HCT116 (cell line): ENCODE measurements around the gene PREX1. TPM values are rescaled to one million over a fixed set of nuclear protein-coding genes. Genes with fewer than 3 reads are reported as not detected.

Source experiments
- ATAC-seq: fragments of 200-7000 bp; cut with Tn5 transposase; 2 replicates; pipeline ENCODE4 v1.9.1; 2020; ENCODE audit warnings: mild to moderate bottlenecking, moderate library complexity
- BruUV-seq: library from RNA; stranded (reverse); fragments of 400-500 nt; replicated peaks from 2 replicates; lab custom pipeline; 2021; lab: Mats Ljungman, UMichigan
- CTCF ChIA-PET: fragments of 300-600 bp; sonication (Branson Sonifier 250); formaldehyde crosslinking; loops from one replicate; lab custom pipeline; 2021; ENCODE audit warnings: antibody characterized with exemption; lab: Charles Lee
- POLR2A ChIA-PET: fragments of 300-600, 350-600 bp; sonication (Branson Sonifier 250); formaldehyde crosslinking; loops from one replicate; lab custom pipeline; 2021; ENCODE audit warnings: antibody characterized with exemption; lab: Charles Lee
- RAD21 ChIA-PET, 2 experiments: fragments of 300-600 bp; sonication (Branson Sonifier 250); formaldehyde crosslinking; loops; one replicate each; lab custom pipeline; 2023; ENCODE audit warnings: low total read pairs in 2 of 2; ENCODE audit not compliant: uncharacterized antibody in 2 of 2, unreplicated experiment in 2 of 2, low non-redundant PET in 1 of 2; lab: Charles Lee
- DNase-seq: peaks from one replicate; pipeline ENCODE4 v3.0.0-alpha.2; 2010; ENCODE audit warnings: low read depth, low spot score
- H2AFZ ChIP-seq: fragments of 200-600 bp; shearing (Covaris generic), sonication (generic); 2 replicates; pipeline ENCODE4 v1.6.1; 2017; ENCODE audit warnings: low read depth, mixed run types, mixed read lengths, antibody characterized with exemption, low read length; ENCODE audit not compliant: poor library complexity, severe bottlenecking
- H3K27ac ChIP-seq: 2 replicates; pipeline ENCODE4 v1.5.1; 2012; ENCODE audit warnings: low read depth, low read length
- H3K27me3 ChIP-seq: fragments of 200-600 bp; sonication (generic); 2 replicates; pipeline ENCODE4 v1.6.1; 2016; ENCODE audit warnings: mixed run types, low read length, mixed read lengths; ENCODE audit not compliant: insufficient read depth
- H3K36me3 ChIP-seq, 2 experiments: fragments of 200-500 bp in 1 of 2; fragments of 200-600 bp in 1 of 2; sonication (Bioruptor generic) in 1 of 2; sonication (generic) in 1 of 2; 2 replicates each; pipeline versions ENCODE4 v1.5.1 to v1.6.1; 2014 to 2016; ENCODE audit warnings: low read length in 2 of 2, inconsistent platforms in 1 of 2, mixed read lengths in 1 of 2, mixed run types in 1 of 2; ENCODE audit not compliant: insufficient read depth in 2 of 2, control insufficient read depth in 1 of 2
- H3K4me1 ChIP-seq, 2 experiments: fragments of 200-600 bp in 1 of 2; sonication (generic) in 1 of 2; 2 replicates each; pipeline versions ENCODE4 v1.5.1 to v1.6.1; 2012 to 2017; ENCODE audit warnings: low read length in 2 of 2, inconsistent platforms in 1 of 2, mild to moderate bottlenecking in 1 of 2, mixed read lengths in 1 of 2, mixed run types in 1 of 2, moderate library complexity in 1 of 2; ENCODE audit not compliant: insufficient read depth in 2 of 2, control insufficient read depth in 1 of 2
- H3K4me2 ChIP-seq: fragments of 200-600 bp; sonication (generic); 2 replicates; pipeline ENCODE4 v1.6.1; 2017; ENCODE audit warnings: mixed run types, low read length, mixed read lengths
- H3K4me3 ChIP-seq, 2 experiments: fragments of 200-600 bp in 1 of 2; sonication (generic) in 1 of 2; replicated peaks in 1 of 2; 2 replicates each; pipeline ENCODE4 v1.5.1; 2011 to 2016; ENCODE audit warnings: low read length in 2 of 2, control low read depth in 1 of 2, low read depth in 1 of 2, mild to moderate bottlenecking in 1 of 2, mixed read lengths in 1 of 2, mixed run types in 1 of 2
- H3K79me2 ChIP-seq: fragments of 200-600 bp; sonication (generic); 2 replicates; pipeline ENCODE4 v1.6.1; 2017; ENCODE audit warnings: mild to moderate bottlenecking, mixed run types, low read length, moderate library complexity, mixed read lengths; ENCODE audit not compliant: insufficient read depth
- H3K9ac ChIP-seq: fragments of 200-600 bp; sonication (generic); 2 replicates; pipeline ENCODE4 v1.6.1; 2016; ENCODE audit warnings: low read length, mixed read lengths
- H3K9me2 ChIP-seq: fragments of 200-600 bp; sonication (generic), shearing (Covaris generic); 2 replicates; pipeline ENCODE4 v1.6.1; 2017; ENCODE audit warnings: mixed run types, mild to moderate bottlenecking, moderate library complexity; ENCODE audit not compliant: insufficient read depth
- H3K9me3 ChIP-seq, 2 experiments: fragments of 200-500 bp in 1 of 2; fragments of 200-600 bp in 1 of 2; sonication (Bioruptor generic) in 1 of 2; sonication (generic) in 1 of 2; 2 replicates each; pipeline ENCODE4 v1.6.1; 2014 to 2017; ENCODE audit warnings: low read length in 2 of 2, mixed read lengths in 2 of 2, inconsistent platforms in 1 of 2, low read depth in 1 of 2, mild to moderate bottlenecking in 1 of 2, mixed run types in 1 of 2, moderate library complexity in 1 of 2; ENCODE audit not compliant: control insufficient read depth in 1 of 2, insufficient read depth in 1 of 2
- H4K20me1 ChIP-seq: fragments of 200-600 bp; sonication (generic), shearing (Covaris generic); 2 replicates; pipeline ENCODE4 v1.6.1; 2017; ENCODE audit warnings: mixed run types, mild to moderate bottlenecking, moderate library complexity; ENCODE audit not compliant: insufficient read depth
- CBX3 ChIP-seq: IDR thresholded peaks from 2 replicates; pipeline ENCODE4 v1.6.1; 2012; ENCODE audit warnings: low read depth
- CEBPB ChIP-seq: IDR thresholded peaks from 2 replicates; pipeline ENCODE4 v1.6.1; 2012; ENCODE audit warnings: low read depth
- EGR1 ChIP-seq: IDR thresholded peaks from 2 replicates; pipeline ENCODE4 v1.6.1; 2012; ENCODE audit warnings: low read depth
- ELF1 ChIP-seq: IDR thresholded peaks from 2 replicates; pipeline ENCODE4 v1.6.1; 2012; ENCODE audit warnings: low read depth, borderline replicate concordance
- EZH2 ChIP-seq: fragments of 200-600 bp; sonication (generic); IDR thresholded peaks from 2 replicates; pipeline ENCODE4 v1.6.1; 2017; ENCODE audit warnings: antibody characterized with exemption, mixed run types
- EZH2phosphoT487 ChIP-seq: fragments of 200-600 bp; IDR thresholded peaks from 2 replicates; pipeline ENCODE4 v1.6.1; 2018; ENCODE audit warnings: antibody characterized with exemption, borderline replicate concordance
- FOSL1 ChIP-seq: IDR thresholded peaks from 2 replicates; pipeline ENCODE4 v1.6.1; 2012; ENCODE audit warnings: low read depth
- JUND ChIP-seq: IDR thresholded peaks from 2 replicates; pipeline ENCODE4 v1.6.1; 2012
- POLR2AphosphoS5 ChIP-seq: IDR thresholded peaks from 2 replicates; pipeline ENCODE4 v1.6.1; 2011; ENCODE audit warnings: mild to moderate bottlenecking, low read depth, low read length, moderate library complexity
- RAD21 ChIP-seq: IDR thresholded peaks from 2 replicates; pipeline ENCODE4 v1.6.1; 2012; ENCODE audit warnings: low read depth, mild to moderate bottlenecking
- SIN3A ChIP-seq: IDR thresholded peaks from 2 replicates; pipeline ENCODE4 v1.6.1; 2012; ENCODE audit warnings: low read depth
- SP1 ChIP-seq: IDR thresholded peaks from 2 replicates; pipeline ENCODE4 v1.6.1; 2012; ENCODE audit warnings: low read depth
- SRF ChIP-seq: IDR thresholded peaks from 2 replicates; pipeline ENCODE4 v1.6.1; 2012; ENCODE audit warnings: low read depth
- TCF7L2 ChIP-seq: IDR thresholded peaks from 2 replicates; pipeline ENCODE4 v1.7.0; 2011; ENCODE audit warnings: borderline replicate concordance, inconsistent platforms; ENCODE audit not compliant: insufficient read depth, insufficient read length; ENCODE audit errors: extremely low read depth
- YY1 ChIP-seq: IDR thresholded peaks from 2 replicates; pipeline ENCODE4 v1.6.1; 2011; ENCODE audit warnings: low read length, low read depth, moderate library complexity, mild to moderate bottlenecking; ENCODE audit not compliant: insufficient replicate concordance; ENCODE audit errors: extremely low read depth
- ZNF274 ChIP-seq: fragments of 200-500 bp; sonication (Bioruptor generic); IDR thresholded peaks from 2 replicates; pipeline ENCODE4 v1.6.1; 2014; ENCODE audit warnings: mild to moderate bottlenecking, low read depth, low read length, inconsistent platforms
- intact Hi-C: fragments of 100-400 bp; cut with micrococcal nuclease; formaldehyde crosslinking; loops from 2 replicates; pipeline ENCODE4 v1.10.0; 2022
- total RNA-seq: library from RNA; stranded (reverse); gene quantifications from one replicate; pipeline ENCODE4 v1.2.1, GENCODE V29; 2021; ENCODE audit not compliant: unreplicated experiment
- TF ChIP-seq, protein P1 (sequence below): IDR thresholded peaks from 2 replicates; pipeline ENCODE4 v1.6.1; 2012
- TF ChIP-seq, protein P2 (sequence below): IDR thresholded peaks from 2 replicates; pipeline ENCODE4 v1.6.1; 2011; ENCODE audit warnings: mild to moderate bottlenecking, low read length, moderate library complexity; ENCODE audit not compliant: insufficient replicate concordance; ENCODE audit errors: extremely low read depth
- TF ChIP-seq, protein P3 (sequence below): IDR thresholded peaks from 2 replicates; pipeline ENCODE4 v1.6.1; 2012; ENCODE audit warnings: low read depth
- TF ChIP-seq, protein P4 (sequence below): IDR thresholded peaks from 2 replicates; pipeline ENCODE4 v1.6.1; 2012

Gene PREX1
- total RNA-seq, 1 experiment from 2014 or later, result 6.1 TPM

DNA sequence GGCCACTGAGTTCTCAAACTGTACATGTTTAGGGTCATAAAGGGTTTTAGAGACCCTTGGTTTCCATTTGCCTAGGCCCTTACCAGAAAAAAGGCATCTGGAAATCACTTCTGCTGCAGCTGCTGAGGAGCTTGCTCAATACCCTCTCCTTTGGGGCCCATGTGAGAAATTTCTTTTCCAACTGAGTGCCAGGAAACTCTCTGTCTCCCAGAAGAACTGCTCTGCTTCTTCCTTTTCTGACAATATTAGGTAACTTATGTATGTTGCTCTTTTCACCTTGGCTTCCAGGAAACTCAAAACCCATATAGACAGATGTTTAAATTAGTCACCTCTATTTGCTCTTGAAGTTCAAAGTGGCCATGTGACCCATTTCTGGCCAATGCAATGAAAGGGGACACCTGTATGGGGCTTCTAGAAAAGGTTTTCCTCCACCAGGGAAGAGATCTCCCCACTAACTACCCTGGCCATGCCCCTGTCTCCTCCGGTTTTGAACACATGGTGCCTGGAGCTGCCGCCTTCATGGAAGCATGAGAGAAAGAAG is 121.6 kb downstream of the PREX1 start:
- TF ChIP-seq SP1 (no peak), EZH2 (no peak), YY1 (no peak), SIN3A (no peak), ELF1 (no peak), ZNF274 (no peak), RAD21 (no peak), EZH2phosphoT487 (no peak), JUND (no peak), FOSL1 (no peak), EGR1 (no peak), SRF (no peak), CBX3 (no peak), TCF7L2 (no peak), CEBPB (no peak), POLR2AphosphoS5 (no peak)
- TF ChIP-seq, protein P1, sequence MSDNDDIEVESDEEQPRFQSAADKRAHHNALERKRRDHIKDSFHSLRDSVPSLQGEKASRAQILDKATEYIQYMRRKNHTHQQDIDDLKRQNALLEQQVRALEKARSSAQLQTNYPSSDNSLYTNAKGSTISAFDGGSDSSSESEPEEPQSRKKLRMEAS, result no peak
- TF ChIP-seq, protein P2, sequence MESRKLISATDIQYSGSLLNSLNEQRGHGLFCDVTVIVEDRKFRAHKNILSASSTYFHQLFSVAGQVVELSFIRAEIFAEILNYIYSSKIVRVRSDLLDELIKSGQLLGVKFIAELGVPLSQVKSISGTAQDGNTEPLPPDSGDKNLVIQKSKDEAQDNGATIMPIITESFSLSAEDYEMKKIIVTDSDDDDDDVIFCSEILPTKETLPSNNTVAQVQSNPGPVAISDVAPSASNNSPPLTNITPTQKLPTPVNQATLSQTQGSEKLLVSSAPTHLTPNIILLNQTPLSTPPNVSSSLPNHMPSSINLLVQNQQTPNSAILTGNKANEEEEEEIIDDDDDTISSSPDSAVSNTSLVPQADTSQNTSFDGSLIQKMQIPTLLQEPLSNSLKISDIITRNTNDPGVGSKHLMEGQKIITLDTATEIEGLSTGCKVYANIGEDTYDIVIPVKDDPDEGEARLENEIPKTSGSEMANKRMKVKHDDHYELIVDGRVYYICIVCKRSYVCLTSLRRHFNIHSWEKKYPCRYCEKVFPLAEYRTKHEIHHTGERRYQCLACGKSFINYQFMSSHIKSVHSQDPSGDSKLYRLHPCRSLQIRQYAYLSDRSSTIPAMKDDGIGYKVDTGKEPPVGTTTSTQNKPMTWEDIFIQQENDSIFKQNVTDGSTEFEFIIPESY, result no peak
- TF ChIP-seq, protein P3, sequence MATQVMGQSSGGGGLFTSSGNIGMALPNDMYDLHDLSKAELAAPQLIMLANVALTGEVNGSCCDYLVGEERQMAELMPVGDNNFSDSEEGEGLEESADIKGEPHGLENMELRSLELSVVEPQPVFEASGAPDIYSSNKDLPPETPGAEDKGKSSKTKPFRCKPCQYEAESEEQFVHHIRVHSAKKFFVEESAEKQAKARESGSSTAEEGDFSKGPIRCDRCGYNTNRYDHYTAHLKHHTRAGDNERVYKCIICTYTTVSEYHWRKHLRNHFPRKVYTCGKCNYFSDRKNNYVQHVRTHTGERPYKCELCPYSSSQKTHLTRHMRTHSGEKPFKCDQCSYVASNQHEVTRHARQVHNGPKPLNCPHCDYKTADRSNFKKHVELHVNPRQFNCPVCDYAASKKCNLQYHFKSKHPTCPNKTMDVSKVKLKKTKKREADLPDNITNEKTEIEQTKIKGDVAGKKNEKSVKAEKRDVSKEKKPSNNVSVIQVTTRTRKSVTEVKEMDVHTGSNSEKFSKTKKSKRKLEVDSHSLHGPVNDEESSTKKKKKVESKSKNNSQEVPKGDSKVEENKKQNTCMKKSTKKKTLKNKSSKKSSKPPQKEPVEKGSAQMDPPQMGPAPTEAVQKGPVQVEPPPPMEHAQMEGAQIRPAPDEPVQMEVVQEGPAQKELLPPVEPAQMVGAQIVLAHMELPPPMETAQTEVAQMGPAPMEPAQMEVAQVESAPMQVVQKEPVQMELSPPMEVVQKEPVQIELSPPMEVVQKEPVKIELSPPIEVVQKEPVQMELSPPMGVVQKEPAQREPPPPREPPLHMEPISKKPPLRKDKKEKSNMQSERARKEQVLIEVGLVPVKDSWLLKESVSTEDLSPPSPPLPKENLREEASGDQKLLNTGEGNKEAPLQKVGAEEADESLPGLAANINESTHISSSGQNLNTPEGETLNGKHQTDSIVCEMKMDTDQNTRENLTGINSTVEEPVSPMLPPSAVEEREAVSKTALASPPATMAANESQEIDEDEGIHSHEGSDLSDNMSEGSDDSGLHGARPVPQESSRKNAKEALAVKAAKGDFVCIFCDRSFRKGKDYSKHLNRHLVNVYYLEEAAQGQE, result no peak
- TF ChIP-seq, protein P4, sequence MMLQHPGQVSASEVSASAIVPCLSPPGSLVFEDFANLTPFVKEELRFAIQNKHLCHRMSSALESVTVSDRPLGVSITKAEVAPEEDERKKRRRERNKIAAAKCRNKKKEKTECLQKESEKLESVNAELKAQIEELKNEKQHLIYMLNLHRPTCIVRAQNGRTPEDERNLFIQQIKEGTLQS, result no peak
- H3K36me3 ChIP-seq, result no peaks in the 10 kb centered on the region
- no peaks in the 10 kb centered on the region for H3K9me2 ChIP-seq
- no peak overlapping the region for H3K9ac ChIP-seq
- BruUV-seq, result no TSS peak
- intact Hi-C loops, result no loop called here
- DNase-seq, result no peak
- no peaks in the 10 kb centered on the region for H3K9me3 ChIP-seq
- CTCF ChIA-PET, result no interaction called here
- H3K27me3 ChIP-seq, result no peaks in the 10 kb centered on the region
- RAD21 ChIA-PET, result no interaction called here
- no peak overlapping the region for H3K27ac ChIP-seq
- POLR2A ChIA-PET, result no interaction called here
- no peaks in the 10 kb centered on the region for H4K20me1 ChIP-seq
- no peak for ATAC-seq
- no peaks in the 10 kb centered on the region for H3K79me2 ChIP-seq
- no peak overlapping the region for H3K4me2 ChIP-seq
- no peak overlapping the region for H3K4me3 ChIP-seq
- H2AFZ ChIP-seq, result no peak overlapping the region
- no peaks in the 10 kb centered on the region for H3K4me1 ChIP-seq
